ENCODE measurements around the gene TSN. TPM values are rescaled to one million over a fixed set of nuclear protein-coding genes. Genes with fewer than 3 reads are reported as not detected.

TSN gene
- total and polyA plus RNA-seq, 2 experiments from 2014 or later, result 62.5 to 94.8 TPM

DNA sequence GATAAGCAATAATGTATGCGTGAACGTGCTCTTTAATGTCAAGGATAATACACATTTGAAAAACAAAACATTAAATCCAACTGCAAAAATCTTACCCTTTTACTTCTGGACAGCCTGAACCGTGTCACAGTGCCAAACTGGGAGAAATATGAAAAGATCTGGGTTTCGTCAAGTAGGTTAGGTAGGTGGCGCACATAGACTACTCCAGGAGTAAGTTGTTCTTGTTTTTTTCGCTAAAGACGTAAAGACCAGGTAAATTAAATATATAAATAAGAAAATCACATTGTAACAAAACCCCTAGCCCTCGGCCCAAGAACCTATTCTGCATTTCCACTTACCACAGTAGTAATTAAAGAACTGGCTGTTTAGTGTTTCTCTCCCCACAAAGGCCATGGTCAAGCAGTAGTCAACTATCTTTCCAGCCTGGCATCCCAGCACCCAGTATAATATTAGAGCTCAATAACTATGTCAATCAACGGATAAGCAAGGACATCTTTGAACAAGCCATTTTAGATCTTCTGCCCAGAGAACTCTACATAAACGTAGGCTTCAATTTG, 19.9 kb upstream of the TSN start:
- peak overlapping the region; percentile 87 for H3K4me2 ChIP-seq
- H3K4me3 Mint-ChIP-seq, result peak overlapping the region; percentile 99
- DNase-seq (ENCODE audit: low spot score), result no peak
- H3K9me3 Mint-ChIP-seq, result no peaks in the 10 kb centered on the region; the same call in 2 of the 3 replicates
- peaks cover 50% of the 10 kb centered on the region for H3K36me3 Mint-ChIP-seq (ENCODE audit: low read depth)
- no peak for ATAC-seq
- peaks cover 15% of the 10 kb centered on the region for H3K27me3 Mint-ChIP-seq (ENCODE audit: insufficient read depth, low read depth, poor library complexity)
- no peaks in the 10 kb centered on the region for H3K27me3 ChIP-seq (ENCODE audit: insufficient read depth)
- H3K4me1 ChIP-seq (ENCODE audit: insufficient read depth), result peaks cover 13% of the 10 kb centered on the region
- no peaks in the 10 kb centered on the region for H3K9me2 ChIP-seq (ENCODE audit: insufficient read depth)
- peaks cover 8% of the 10 kb centered on the region for H3F3A ChIP-seq (replicated peaks; ENCODE audit: low read depth)
- TF ChIP-seq CREB1 (CRISPR knock-in tag; IDR thresholded peaks at IDR 0.05; ENCODE audit: low read depth) (no peak), CTCF (conservative IDR thresholded peaks at IDR 0.05; ENCODE audit: low read depth in 2 of 2) (peak; percentile 21 to 35; a peak in 2 of 4 replicates)
- H3K4me3 ChIP-seq, result peak overlapping the region; percentile 100
- H2AFZ ChIP-seq, result no peak overlapping the region
- H3K4me1 Mint-ChIP-seq, result peaks cover 12% of the 10 kb centered on the region; the same call in 2 of the 3 replicates
- H4K20me1 ChIP-seq (replicated peaks; ENCODE audit: insufficient read depth), result peaks cover 29% of the 10 kb centered on the region
- peaks cover 48% of the 10 kb centered on the region for H3K79me2 ChIP-seq (replicated peaks; ENCODE audit: insufficient read depth)
- no peak overlapping the region for H3K27ac ChIP-seq (ENCODE audit: low read depth)
- no peak overlapping the region for H3K27ac Mint-ChIP-seq
- peaks cover 38% of the 10 kb centered on the region for H3K36me3 ChIP-seq (ENCODE audit: insufficient read depth)

DNA sequence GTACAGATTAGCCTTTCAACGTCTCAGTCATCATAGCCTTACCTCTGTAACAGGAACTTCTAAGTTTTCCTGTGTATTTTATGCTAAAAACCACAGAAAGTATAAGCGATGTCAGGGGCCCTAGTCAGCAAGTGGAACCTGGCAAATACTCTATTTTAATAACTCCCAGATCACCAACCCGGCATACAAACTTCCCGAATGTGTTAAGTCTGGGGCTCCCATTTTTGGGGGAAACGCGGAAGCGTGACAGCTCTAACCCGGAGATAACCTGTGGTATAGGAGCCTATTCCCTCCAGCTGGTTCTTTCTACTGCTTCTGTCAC, 19.4 kb upstream of the TSN start:
- H3K9me3 Mint-ChIP-seq, result no peaks in the 10 kb centered on the region; the same call in 2 of the 3 replicates
- ATAC-seq (no peak), DNase-seq (ENCODE audit: low spot score) (no peak)
- Histone ChIP-seq H3F3A (replicated peaks; ENCODE audit: low read depth) (peaks cover 8% of the 10 kb centered on the region), H2AFZ (peak overlapping the region; percentile 97), H3K79me2 (replicated peaks; ENCODE audit: insufficient read depth) (peaks cover 48% of the 10 kb centered on the region), H3K27me3 (ENCODE audit: insufficient read depth) (no peaks in the 10 kb centered on the region), H3K9me2 (ENCODE audit: insufficient read depth) (no peaks in the 10 kb centered on the region), H3K27ac (ENCODE audit: low read depth) (peak overlapping the region; percentile 86; the same call in 1 of the 2 replicates), H3K4me2 (peak overlapping the region; percentile 87), H3K4me1 (ENCODE audit: insufficient read depth) (peaks cover 13% of the 10 kb centered on the region), H3K4me3 (peak overlapping the region; percentile 100), H3K36me3 (ENCODE audit: insufficient read depth) (peaks cover 33% of the 10 kb centered on the region), H4K20me1 (replicated peaks; ENCODE audit: insufficient read depth) (peaks cover 26% of the 10 kb centered on the region)
- peak overlapping the region; percentile 99 for H3K4me3 Mint-ChIP-seq
- H3K27me3 Mint-ChIP-seq (ENCODE audit: insufficient read depth, low read depth, poor library complexity), result peaks cover 11% of the 10 kb centered on the region
- peak overlapping the region; percentile 96 for H3K27ac Mint-ChIP-seq
- H3K36me3 Mint-ChIP-seq (ENCODE audit: low read depth), result peaks cover 45% of the 10 kb centered on the region
- H3K4me1 Mint-ChIP-seq, result peaks cover 12% of the 10 kb centered on the region; the same call in 2 of the 3 replicates
- TF ChIP-seq EZH2 (IDR thresholded peaks at IDR 0.05; ENCODE audit: low read depth, unreplicated experiment) (no peak), ZNF331 (CRISPR knock-in tag; IDR thresholded peaks at IDR 0.05; ENCODE audit: low read depth) (no peak), REST (IDR thresholded peaks at IDR 0.05; ENCODE audit: unreplicated experiment) (no peak), CREB1 (CRISPR knock-in tag; IDR thresholded peaks at IDR 0.05; ENCODE audit: low read depth) (no peak), STAT1 (IDR thresholded peaks at IDR 0.05; ENCODE audit: unreplicated experiment) (no peak), EZH2phosphoT487 (IDR thresholded peaks at IDR 0.05; ENCODE audit: unreplicated experiment) (no peak)
- TF ChIP-seq, protein P1, sequence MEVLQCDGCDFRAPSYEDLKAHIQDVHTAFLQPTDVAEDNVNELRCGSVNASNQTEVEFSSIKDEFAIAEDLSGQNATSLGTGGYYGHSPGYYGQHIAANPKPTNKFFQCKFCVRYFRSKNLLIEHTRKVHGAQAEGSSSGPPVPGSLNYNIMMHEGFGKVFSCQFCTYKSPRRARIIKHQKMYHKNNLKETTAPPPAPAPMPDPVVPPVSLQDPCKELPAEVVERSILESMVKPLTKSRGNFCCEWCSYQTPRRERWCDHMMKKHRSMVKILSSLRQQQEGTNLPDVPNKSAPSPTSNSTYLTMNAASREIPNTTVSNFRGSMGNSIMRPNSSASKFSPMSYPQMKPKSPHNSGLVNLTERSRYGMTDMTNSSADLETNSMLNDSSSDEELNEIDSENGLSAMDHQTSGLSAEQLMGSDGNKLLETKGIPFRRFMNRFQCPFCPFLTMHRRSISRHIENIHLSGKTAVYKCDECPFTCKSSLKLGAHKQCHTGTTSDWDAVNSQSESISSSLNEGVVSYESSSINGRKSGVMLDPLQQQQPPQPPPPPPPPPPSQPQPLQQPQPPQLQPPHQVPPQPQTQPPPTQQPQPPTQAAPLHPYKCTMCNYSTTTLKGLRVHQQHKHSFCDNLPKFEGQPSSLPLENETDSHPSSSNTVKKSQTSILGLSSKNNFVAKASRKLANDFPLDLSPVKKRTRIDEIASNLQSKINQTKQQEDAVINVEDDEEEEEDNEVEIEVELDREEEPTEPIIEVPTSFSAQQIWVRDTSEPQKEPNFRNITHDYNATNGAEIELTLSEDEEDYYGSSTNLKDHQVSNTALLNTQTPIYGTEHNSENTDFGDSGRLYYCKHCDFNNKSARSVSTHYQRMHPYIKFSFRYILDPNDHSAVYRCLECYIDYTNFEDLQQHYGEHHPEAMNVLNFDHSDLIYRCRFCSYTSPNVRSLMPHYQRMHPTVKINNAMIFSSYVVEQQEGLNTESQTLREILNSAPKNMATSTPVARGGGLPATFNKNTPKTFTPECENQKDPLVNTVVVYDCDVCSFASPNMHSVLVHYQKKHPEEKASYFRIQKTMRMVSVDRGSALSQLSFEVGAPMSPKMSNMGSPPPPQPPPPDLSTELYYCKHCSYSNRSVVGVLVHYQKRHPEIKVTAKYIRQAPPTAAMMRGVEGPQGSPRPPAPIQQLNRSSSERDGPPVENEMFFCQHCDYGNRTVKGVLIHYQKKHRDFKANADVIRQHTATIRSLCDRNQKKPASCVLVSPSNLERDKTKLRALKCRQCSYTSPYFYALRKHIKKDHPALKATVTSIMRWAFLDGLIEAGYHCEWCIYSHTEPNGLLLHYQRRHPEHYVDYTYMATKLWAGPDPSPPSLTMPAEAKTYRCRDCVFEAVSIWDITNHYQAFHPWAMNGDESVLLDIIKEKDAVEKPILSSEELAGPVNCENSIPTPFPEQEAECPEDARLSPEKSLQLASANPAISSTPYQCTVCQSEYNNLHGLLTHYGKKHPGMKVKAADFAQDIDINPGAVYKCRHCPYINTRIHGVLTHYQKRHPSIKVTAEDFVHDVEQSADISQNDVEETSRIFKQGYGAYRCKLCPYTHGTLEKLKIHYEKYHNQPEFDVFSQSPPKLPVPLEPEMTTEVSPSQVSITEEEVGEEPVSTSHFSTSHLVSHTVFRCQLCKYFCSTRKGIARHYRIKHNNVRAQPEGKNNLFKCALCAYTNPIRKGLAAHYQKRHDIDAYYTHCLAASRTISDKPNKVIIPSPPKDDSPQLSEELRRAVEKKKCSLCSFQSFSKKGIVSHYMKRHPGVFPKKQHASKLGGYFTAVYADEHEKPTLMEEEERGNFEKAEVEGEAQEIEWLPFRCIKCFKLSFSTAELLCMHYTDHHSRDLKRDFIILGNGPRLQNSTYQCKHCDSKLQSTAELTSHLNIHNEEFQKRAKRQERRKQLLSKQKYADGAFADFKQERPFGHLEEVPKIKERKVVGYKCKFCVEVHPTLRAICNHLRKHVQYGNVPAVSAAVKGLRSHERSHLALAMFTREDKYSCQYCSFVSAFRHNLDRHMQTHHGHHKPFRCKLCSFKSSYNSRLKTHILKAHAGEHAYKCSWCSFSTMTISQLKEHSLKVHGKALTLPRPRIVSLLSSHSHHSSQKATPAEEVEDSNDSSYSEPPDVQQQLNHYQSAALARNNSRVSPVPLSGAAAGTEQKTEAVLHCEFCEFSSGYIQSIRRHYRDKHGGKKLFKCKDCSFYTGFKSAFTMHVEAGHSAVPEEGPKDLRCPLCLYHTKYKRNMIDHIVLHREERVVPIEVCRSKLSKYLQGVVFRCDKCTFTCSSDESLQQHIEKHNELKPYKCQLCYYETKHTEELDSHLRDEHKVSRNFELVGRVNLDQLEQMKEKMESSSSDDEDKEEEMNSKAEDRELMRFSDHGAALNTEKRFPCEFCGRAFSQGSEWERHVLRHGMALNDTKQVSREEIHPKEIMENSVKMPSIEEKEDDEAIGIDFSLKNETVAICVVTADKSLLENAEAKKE (CRISPR knock-in tag; IDR thresholded peaks at IDR 0.05), result no peak

Measured in GM23338 (cell line).